Activated T-cell treated with anti-CD3 and anti-CD28 coated beads for 24 hours (primary cell): ENCODE measurements around the gene ANKRD31.
"Not testable (repeated sequence)": the region's sequence is repeated elsewhere in the genome, so short reads cannot be mapped to it uniquely, and the experiment has no call there.

Experiments used
- DNase-seq: peaks from one replicate; pipeline ENCODE4 v3.0.0-alpha.2; 2020; ENCODE audit warnings: low read depth

ANKRD31 gene

GRCh38 chr5:75152860-75153259, 83.8 kb downstream of the ANKRD31 start:
- DNase-seq, result no peak

- no peak for DNase-seq
Measured at GRCh38 chr5:75148051-75148450, 88.6 kb downstream of the ANKRD31 start.

DNA sequence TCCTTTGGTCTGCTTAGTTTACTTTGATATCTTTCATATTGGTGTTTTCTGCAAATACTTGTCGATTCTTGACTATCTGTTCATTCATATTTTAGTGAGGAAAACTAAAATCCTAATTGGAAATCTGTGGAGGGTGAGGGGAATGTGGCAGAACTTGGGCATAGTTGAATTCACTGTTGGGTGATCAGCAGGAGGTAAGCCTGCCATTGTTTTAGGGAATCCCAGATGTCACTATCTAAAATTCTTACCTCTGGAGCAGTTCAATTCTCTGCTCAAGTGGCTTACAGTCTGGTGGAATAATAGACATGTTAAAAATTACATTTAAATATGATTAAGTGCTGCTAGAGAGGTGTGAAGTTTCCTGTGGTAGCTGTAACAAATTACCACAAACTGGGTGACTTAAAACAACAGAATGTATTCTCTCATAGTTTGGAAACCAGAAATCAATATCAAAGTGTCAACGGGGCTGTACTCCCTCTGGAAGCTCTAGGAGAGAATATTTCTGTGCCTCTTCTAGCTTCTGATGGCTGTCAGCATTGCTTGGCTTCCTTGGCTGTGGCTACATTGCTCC, 94.0 kb downstream of the ANKRD31 start:
- DNase-seq, result no peak

- no peak for DNase-seq
Measured at GRCh38 chr5:75140277-75140676, 96.4 kb downstream of the ANKRD31 start.

- DNase-seq, result no peak
Measured at GRCh38 chr5:75138689-75139088, 98.0 kb downstream of the ANKRD31 start.

DNA sequence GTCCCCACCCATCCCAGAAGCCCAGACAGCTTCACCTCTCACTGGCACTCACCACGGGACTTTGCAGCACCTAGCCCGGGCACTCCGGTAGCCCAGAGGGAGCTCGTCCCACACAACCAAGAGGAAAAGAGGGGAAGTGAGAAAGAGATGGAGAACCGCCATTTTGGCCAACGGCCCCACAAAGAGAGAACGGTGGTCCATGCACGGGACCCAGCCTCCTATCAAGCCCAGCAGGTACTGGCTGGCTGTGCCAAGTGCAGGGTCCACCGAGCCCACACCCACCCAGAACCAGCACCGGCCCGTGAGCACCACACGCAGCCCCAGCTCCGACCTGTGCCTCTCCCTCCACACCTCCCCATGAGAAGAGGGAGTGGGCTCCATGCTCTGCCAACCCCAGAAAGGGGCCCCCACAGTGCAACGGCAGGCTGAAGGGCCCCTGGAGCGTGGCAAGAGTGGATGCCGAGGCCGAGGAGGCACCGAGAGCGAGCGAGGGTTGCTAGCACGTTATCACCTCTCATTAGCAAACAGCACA, 105.8 kb downstream of the ANKRD31 start:
- DNase-seq, result no peak

GRCh38 chr5:75116856-75117255, 119.8 kb downstream of the ANKRD31 start:
- no peak for DNase-seq

- DNase-seq, result not testable (repeated sequence)
Measured at GRCh38 chr5:75114311-75114710, 122.4 kb downstream of the ANKRD31 start.

DNA sequence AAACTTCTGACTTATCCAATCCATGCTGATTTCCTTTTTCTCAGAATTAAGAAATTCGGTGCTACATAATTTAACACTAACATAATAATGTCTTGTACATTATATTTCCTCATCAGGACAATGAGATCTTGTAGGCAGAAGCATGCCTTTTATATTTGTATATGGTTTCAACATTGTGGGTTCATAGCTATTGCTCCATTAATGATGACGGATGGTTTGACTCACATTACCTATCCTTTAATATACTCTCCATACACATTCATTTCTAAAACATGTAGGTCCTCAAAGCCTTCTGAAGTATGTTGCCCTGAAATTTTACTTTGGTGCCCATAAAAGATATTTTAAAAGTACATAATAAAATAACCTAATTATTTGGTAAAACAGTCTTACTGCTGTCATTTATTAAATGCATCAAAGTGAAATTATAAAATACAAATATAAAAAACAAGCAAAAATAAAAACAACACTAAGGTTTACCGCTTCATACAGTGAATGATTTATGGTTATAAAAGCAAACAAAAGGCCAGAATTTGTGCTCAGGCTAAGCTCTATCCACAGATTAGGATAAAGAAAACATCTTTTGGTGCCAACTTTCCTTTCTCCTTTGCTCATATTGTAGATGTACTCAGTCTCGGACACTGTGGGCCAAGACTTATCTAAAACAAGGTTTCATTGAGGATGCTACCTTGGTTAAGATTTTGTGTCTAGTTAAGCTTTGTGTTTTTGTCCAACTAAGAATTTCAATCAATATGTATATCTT, 123.1 kb downstream of the ANKRD31 start:
- no peak for DNase-seq

- DNase-seq, result no peak
Measured at GRCh38 chr5:75108931-75109596, 127.6 kb downstream of the ANKRD31 start.

DNA sequence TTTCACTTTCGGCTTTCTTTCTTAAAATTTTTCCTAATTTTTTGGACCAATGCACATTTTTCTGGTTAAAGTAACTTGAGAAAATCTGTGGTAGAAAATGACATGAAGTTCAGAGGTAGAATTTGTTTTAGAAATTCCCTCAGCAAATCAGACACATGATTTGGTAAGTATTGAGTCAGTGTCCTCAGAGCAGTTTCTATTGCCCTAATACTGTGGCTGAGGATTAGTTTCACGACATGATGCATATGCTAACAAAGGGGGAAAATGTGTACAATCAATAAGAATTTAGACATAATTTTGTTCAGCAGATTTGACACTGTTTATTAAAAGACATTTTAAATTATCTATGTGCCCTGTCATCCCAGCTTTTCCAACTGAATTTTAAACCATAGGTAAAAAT, 128.2 kb downstream of the ANKRD31 start:
- DNase-seq, result no peak

DNA sequence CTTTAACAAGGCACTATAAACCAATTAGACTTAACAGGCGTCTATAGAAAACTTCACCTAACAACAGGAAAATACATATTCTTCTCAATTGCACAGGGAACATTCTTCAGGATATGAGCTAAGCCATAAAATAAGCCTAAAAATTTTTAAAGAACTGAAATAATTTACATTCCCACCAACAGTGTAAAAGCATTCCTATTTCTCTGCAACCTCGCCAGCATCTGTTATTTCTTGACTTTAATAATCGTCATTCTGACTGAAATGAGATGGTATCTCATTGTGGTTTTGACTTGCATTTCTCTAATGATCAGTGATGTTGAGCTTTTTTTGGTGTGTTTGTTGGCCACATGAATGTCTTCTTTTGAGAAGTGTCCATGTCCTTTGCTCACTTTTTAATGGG, 140.7 kb downstream of the ANKRD31 start:
- not testable (repeated sequence) for DNase-seq

- no peak for DNase-seq
Measured at GRCh38 chr5:75091597-75091996, 145.1 kb downstream of the ANKRD31 start.

GRCh38 chr5:75089662-75090061, 147.0 kb downstream of the ANKRD31 start:
- no peak for DNase-seq

- DNase-seq, result peak; percentile 5
Measured at GRCh38 chr5:75089137-75089536, 147.5 kb downstream of the ANKRD31 start.

DNA sequence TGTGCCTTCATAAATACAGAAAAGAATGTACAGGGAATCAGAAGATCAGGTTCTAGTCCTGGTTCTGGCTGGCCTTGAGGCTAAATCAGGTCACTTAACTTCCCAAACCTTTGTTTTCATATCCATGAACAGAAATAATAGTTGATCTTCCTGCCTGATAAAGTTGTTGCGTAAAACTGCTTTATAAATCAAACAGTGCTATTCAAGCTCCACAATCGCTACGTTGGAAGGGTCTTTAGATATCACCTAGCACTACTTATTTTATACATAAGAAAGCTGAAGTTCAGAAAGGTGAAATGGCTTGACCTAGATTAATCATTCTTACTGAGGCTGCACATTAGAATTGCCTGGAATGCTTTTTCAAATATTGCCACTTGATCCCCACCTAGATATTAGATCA, 148.0 kb downstream of the ANKRD31 start:
- no peak for DNase-seq

- DNase-seq, result no peak
Measured at GRCh38 chr5:75081510-75081909, 155.2 kb downstream of the ANKRD31 start.

- DNase-seq, result not testable (repeated sequence)
Measured at GRCh38 chr5:75079346-75079745, 157.3 kb downstream of the ANKRD31 start.

GRCh38 chr5:75078027-75078426, 158.7 kb downstream of the ANKRD31 start:
- DNase-seq, result no peak

DNA sequence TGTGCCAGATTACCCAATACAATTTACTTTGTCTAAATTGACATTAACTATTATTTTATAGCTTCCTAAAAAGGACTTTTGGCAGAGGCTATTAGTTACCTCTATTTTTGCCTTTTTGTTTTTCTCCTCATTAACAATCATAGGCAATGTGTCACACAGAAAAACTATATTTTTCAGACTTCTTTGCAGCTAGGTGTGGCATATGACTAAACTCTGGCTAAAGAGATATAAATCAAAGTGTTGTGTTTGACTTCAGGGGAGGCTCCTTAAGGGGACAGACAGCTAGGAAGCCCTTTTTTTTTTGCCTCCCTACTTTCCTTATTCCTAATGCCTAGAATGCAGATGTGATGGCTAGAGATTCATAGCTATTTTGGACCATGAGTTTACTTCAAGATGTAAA, 164.6 kb downstream of the ANKRD31 start:
- no peak for DNase-seq

DNA sequence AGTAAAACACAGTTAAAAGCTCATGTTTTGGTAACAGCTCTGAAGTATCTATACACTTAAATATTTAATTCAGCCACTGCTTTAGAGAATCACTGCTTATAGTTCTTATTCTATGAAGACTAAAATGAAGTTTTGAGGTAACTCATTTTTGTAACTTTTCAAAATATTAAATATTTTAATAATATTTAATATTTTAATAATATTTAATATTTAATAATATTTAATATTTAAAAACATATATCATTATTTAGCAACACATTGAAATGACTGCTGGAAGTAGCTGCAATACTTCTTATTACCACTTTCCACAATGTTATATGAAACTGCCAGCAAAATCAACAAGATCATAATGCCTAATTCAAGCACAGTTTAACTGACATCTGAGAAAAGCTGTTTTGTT, 165.6 kb downstream of the ANKRD31 start:
- DNase-seq, result no peak

- no peak for DNase-seq
Measured at GRCh38 chr5:75067434-75067833, 169.2 kb downstream of the ANKRD31 start.

- no peak for DNase-seq
Measured at GRCh38 chr5:75062925-75063531, 173.7 kb downstream of the ANKRD31 start.
